GM12892 (cell line): ENCODE results near the gene TYMS.

Source experiments
- POLR2A ChIP-seq: IDR thresholded peaks from 2 replicates; pipeline ENCODE4 v1.6.1; 2011; ENCODE audit warnings: low read depth, low read length, control low read depth
- POLR2AphosphoS5 ChIP-seq: IDR thresholded peaks from 2 replicates; pipeline ENCODE4 v1.6.1; 2011; ENCODE audit warnings: low read depth, low read length, control low read depth
- TAF1 ChIP-seq: IDR thresholded peaks from 2 replicates; pipeline ENCODE4 v1.6.1; 2011; ENCODE audit warnings: low read depth, mild to moderate bottlenecking, control low read depth, low read length, borderline replicate concordance

DNA sequence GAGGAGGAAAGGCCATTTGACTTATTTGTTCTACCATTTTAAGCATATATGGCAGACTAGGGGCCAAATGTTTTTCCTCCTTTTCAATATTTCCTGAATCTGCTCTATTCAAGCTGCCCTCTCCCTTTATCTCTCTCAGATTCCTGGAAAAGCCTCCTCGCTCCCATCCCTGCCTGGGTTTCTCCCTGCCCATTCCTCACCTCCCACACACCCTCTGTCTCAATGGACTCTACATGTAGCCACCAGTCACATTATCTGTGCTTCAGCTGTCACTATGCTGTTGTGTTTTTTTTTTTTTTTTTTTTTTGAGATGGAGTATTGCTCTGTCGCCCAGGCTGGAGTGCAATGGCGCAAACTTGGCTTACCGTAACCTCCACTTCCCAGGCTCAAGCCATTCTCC lies 22.9 kb downstream of the TYMS start:
- TF ChIP-seq POLR2AphosphoS5 (no peak), POLR2A (no peak), TAF1 (no peak)
